GM18498 (cell line): Measurements from ENCODE around the gene PPIP5K2.
"Not testable (repeated sequence)": the region's sequence is repeated elsewhere in the genome, so short reads cannot be mapped to it uniquely, and the experiment has no call there.

Experiments used
- ATAC-seq: cut with Tn5 transposase; IDR thresholded peaks from one replicate; pipeline ENCODE4 v1.9.1; 2021; ENCODE audit warnings: mild to moderate bottlenecking, moderate library complexity; ENCODE audit not compliant: unreplicated experiment

Gene PPIP5K2

GRCh38 chr5:103119765-103120606 lies at the start of gene PPIP5K2, which contains the start of gene GIN1:
Gene PPIP5K2 (plus strand): TSS chr5:103120301. CDS start chr5:103129590, 9,289 bp downstream.
Gene GIN1 (minus strand): TSS chr5:103120138. CDS start chr5:103108707, 11,431 bp downstream.
- ATAC-seq: peak; percentile 94

- ATAC-seq: not testable (repeated sequence)
These were observed 46.6 kb upstream of the PPIP5K2 start for GRCh38 chr5:103073500-103073899.

- ATAC-seq: no peak
These were observed 44.7 kb upstream of the PPIP5K2 start for GRCh38 chr5:103075442-103075841.

- no peak for ATAC-seq
These were observed 40.3 kb upstream of the PPIP5K2 start for GRCh38 chr5:103079796-103080195.

DNA sequence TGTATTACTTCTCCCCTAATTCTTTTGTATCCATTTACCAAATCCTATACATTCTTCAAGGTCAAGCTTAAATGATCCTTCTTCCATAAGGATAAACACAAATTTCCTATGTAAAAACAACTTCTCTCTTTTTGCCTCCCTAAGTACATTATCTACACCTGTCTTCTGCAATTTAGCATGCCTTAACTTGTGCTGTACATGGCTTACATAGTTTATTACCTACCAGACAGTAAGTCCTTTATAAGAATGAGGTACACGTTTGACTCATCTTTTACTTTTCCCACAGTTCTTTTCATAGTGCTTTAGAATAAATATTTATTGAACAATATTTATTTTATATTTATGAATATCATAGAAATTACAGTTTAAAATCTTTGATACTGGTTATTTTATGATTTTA lies 33.6 kb upstream of the PPIP5K2 start:
- ATAC-seq: no peak

DNA sequence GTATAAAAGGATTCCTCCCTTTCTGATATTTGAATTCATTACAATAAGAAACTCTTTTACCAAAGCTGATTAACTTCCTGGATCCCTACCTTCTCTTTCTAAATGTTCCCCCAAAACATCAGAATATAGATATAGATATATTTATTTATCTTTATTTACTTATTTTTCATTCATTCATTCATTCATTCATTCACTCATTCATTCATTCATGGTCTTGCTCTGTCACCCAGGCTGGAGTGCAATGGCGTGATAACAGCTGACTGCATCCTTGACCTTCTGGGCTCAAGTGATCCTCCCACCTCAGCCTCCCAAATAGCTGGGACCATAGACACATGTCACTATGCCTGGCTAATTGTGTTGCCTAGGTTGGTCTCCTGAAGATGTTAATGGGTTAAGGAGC lies 30.8 kb upstream of the PPIP5K2 start:
- no peak for ATAC-seq

GRCh38 chr5:103090791-103091190 lies 29.3 kb upstream of the PPIP5K2 start:
- ATAC-seq: no peak

DNA sequence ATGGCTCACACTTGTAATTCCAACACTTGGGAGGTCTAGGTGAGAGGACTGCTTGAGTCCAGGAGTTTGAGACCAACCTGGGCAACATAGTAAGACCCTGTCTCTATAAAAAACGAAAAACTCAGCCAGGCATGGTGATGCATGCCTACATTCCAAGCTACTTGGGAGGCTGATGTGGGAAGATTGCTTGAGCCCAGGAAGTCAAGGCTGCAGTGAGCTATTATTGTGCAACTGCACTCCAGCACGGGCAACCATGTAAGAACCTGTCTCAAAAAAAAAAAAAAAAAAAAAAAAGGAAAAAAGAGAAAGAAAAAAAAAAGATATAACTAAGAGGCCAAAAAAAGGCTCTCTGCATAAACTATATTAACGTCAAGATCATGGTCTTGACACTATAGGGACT lies 27.4 kb upstream of the PPIP5K2 start:
- no peak for ATAC-seq

GRCh38 chr5:103093727-103094126 lies 26.4 kb upstream of the PPIP5K2 start:
- no peak for ATAC-seq

DNA sequence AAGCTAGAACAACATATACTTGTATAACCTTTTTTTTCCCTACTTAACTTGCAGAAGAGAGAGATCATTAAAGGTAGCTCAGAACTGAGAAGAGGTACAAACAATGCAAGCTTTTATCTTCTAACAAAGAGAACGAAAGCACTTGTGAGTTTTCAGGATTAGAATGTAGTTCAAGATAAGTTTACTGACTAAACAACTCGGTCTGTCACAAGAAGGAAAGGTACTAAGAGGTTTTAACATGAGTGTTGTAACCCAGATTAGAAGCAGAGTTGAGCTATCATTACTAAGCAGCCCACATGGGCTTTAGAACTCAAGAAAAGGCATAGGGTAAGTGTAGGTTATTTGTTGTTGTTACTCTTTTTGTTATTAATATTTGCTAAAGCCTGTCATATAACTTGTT lies 25.4 kb upstream of the PPIP5K2 start:
- ATAC-seq: no peak

DNA sequence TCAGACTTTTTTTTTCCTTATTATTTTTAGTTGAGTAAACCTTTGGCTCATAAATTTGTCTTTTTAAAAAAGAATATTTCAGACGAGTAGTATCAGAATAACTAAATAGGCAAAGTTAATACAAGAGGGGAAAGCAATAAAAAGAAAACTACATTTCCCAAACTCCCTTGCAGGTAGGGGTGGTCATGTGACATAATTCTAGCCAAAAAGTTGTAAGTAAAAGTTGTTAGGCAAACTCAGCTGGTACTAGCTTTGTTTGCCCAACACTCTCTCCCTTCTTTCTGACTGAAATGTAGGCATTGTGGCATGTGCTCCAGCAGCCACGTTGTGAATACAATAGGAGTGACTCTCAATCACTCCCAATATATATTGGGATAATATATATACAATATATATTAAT lies 21.1 kb upstream of the PPIP5K2 start:
- no peak for ATAC-seq

GRCh38 chr5:103101079-103101750 lies 18.9 kb upstream of the PPIP5K2 start:
- ATAC-seq: no peak

DNA sequence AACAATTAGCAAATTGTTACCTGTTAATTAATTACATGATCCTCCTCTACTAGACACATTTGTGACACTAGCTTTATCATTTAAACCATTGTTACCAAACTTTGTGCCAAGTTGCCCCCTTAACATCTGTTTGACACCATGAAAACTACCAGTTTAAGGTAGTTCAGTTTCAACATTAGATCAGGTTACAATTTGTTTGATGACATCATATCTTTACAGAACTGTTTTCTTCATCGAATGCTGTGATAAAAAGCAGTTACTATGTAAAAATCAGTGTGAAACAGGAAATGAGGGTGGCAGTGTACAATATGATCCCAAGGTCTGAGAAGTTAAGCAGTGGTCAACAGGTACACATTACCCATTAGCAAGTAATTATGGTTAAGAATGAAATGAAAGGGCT lies 17.9 kb upstream of the PPIP5K2 start:
- no peak for ATAC-seq

DNA sequence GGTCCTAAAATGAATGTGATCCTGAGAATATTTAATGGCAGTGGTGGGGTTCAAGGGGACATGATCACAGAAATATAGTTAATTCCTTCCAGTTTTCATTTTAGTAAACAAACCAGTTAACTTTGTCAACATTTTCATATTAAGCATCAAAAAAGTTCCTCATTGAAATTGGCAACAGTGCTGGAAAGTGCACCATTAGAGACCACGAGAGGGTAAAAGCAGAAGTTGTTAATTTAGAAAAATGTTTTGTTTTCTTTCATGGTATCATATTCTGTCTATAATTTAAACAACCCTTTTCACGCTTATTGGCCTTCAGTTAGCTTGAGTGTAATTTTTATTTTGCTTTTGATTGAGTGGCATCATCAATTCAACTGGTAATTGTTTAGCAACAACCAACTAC lies 12.0 kb upstream of the PPIP5K2 start:
- ATAC-seq: no peak

- no peak for ATAC-seq
These were observed 10.8 kb upstream of the PPIP5K2 start for GRCh38 chr5:103109277-103109676.

- no peak for ATAC-seq
These were observed 9.7 kb upstream of the PPIP5K2 start for GRCh38 chr5:103110403-103110802.

- ATAC-seq: no peak
These were observed 8.6 kb upstream of the PPIP5K2 start for GRCh38 chr5:103111468-103111867.

- ATAC-seq: no peak
These were observed 7.2 kb upstream of the PPIP5K2 start for GRCh38 chr5:103112910-103113309.

DNA sequence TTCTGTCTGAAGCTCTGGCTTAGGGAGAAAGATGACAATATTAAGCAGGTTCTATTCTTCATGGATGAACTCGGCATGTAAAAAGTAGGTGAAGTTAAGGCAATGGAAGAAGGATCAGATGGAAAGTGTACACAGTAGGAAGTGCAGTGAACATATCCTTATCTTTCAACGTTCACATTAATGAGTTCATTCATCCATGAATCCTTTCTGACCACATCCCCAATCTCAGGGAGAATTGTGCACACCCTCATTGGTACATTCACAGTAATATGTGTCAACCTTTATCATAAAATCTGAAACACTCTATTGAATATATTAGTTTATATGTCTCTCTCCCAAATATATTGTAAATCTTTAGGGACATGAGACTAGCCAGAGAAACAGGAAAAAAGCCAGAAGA lies 5.7 kb upstream of the PPIP5K2 start:
- ATAC-seq: no peak

DNA sequence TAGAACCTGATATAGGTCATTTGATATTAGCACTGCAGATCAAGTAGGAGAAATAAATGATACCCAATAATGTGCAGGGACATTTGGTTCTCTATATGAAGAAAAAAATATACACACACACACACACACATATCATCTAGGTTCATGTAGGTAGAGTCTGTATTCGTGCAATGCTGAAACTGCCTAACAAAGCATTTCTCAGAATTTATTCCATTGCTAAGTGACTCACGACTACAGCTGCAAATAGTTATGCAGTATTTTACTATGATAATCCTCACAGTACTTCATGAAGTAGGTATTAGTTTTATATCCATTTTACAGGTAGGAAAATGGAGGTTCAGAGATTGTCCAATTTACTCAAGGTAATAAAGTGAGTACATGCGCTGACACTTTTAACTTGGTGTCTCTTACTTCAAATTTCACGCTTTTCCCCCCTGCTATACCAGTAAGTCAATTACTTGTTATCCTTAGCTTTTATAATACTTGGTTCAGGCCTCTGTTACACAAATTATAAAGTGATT lies 2.6 kb upstream of the PPIP5K2 start:
- ATAC-seq: no peak

GRCh38 chr5:103119070-103119764 lies 884 bp upstream of the PPIP5K2 start:
- ATAC-seq: no peak
